Stimulated activated CD4-positive, alpha-beta T cell treated with anti-CD3 and anti-CD28 coated beads, Interleukin-1b, Interleukin-23, amount 100 ng/mL, for 4 hours (primary cell): ENCODE measurements around the gene SLC9A4.

Source experiments
- DNase-seq, 2 donors: peaks; one replicate each; pipeline ENCODE4 v3.0.0-alpha.2; 2020; ENCODE audit warnings: low read depth in 2 of 2

The SLC9A4 gene

GRCh38 chr2:102451968-102452367, 21.1 kb upstream of the SLC9A4 start:
- no peak for DNase-seq

DNA sequence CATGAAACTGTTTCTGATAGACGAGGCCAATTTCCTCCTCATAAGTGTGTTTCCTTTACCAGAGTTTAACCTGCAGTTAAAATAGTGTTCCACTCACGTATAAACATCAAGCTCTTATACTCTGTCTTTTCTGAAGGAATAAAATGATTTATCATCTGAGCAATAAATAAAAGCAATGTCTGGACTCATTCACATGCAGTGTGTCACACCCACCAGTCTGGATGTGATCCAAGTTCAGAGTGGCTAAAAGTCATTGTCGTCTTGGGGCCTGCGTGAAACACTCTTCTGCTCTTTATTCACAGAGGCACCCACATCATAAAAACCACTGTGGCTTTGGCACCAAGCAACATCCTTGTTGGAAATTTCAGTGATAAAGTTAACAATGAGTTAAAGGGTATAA, 19.5 kb upstream of the SLC9A4 start:
- DNase-seq = no peak

- no peak for DNase-seq
These were observed 17.9 kb upstream of the SLC9A4 start for GRCh38 chr2:102455061-102455670.

- DNase-seq = no peak
These were observed 12.6 kb upstream of the SLC9A4 start for GRCh38 chr2:102460467-102460866.

DNA sequence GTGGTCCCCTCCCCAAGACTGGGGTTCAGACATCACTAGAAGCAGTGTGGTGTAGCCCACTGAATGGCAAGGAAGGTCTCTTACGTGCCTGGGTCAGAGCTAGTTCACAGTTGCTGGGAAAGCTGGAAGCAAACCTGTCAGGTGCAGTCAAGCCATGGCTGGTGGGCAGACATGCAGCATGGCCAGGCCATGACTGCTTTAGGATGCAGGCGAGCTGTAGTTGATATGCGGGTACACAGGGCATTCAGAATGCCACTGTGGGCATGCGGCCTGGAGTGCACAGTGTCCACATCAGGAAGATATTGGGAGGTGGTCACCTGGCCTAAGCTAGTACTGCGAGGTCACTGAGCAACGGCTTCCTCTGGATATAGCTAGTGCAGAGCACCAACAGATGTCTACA, 11.8 kb upstream of the SLC9A4 start:
- no peak for DNase-seq

GRCh38 chr2:102463160-102463559, 9.9 kb upstream of the SLC9A4 start:
- DNase-seq = no peak

DNA sequence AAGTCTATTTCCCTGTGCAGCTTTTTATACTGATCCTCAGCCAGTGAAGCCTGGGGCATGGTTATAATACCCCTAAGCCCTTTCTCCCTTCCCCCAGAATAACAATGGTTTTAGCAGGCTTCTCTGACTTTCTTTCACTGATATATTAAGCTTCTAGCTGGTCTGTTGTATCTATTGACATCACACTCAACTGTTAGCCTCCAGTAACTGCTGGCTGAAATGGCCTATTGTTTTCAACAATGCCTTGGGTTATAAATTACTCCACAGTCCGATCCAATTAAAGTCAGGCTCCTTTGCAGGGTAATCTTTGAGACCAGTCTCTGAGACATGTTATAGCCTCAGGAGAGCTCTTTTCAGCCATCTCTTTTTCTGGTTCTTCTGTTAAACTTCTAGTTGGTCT, 2.9 kb upstream of the SLC9A4 start:
- DNase-seq = no peak

DNA sequence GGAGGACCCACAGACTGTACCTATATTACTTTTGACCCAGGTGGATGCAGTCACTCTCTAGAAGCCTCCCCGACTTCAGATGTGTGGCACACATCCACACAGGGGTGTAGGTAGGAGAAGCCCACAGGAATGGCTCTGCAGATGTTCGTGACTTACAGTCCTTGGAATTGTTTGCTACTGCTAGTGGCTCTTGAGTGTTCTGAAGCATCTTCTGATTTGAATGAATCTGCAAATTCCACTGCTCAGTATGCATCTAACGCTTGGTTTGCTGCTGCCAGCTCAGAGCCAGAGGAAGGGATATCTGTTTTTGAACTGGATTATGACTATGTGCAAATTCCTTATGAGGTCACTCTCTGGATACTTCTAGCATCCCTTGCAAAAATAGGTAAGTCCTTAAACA, 605 bp downstream of the SLC9A4 start:
- no peak for DNase-seq

DNA sequence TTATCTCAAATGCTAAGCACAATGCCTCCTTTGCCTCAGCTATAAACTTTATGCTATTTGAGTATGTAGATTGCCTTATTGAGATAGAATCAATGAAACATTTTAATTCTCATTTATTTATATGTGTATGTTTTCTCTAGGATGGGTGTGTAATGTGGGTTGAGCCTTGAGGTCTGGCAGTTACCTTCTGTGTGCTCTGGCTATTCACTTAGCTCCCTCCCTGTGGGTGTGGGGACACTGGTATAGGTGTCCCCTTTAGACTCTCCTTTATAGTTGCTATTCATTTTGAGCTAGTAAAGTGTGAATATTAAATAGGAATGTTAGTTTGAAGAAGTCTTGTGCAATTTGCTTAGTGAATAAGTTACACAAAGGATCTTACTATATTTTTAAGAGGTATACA, 1.8 kb downstream of the SLC9A4 start:
- no peak for DNase-seq

DNA sequence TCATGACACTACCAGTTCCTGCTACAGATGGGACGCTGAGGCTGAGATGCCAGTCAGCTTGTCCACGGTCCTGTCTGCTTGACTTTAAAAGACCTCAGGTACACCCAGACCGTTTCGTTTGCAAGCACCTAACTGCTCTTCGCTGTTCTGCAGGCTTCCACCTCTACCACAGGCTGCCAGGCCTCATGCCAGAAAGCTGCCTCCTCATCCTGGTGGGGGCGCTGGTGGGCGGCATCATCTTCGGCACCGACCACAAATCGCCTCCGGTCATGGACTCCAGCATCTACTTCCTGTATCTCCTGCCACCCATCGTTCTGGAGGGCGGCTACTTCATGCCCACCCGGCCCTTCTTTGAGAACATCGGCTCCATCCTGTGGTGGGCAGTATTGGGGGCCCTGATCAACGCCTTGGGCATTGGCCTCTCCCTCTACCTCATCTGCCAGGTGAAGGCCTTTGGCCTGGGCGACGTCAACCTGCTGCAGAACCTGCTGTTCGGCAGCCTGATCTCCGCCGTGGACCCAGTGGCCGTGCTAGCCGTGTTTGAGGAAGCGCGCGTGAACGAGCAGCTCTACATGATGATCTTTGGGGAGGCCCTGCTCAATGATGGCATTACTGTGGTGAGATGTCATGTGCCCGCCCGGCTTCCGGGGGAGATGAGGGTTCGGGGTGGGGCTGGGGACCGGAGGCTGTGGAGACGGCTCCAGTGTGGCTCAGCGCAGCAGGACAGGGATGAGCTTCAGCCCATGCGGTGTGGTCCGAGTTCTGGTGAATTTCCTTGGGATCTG, 5.9 kb downstream of the SLC9A4 start:
- no peak for DNase-seq

GRCh38 chr2:102480285-102481195, 7.5 kb downstream of the SLC9A4 start:
- DNase-seq = no peak

GRCh38 chr2:102481931-102482330, 8.9 kb downstream of the SLC9A4 start:
- DNase-seq = no peak

DNA sequence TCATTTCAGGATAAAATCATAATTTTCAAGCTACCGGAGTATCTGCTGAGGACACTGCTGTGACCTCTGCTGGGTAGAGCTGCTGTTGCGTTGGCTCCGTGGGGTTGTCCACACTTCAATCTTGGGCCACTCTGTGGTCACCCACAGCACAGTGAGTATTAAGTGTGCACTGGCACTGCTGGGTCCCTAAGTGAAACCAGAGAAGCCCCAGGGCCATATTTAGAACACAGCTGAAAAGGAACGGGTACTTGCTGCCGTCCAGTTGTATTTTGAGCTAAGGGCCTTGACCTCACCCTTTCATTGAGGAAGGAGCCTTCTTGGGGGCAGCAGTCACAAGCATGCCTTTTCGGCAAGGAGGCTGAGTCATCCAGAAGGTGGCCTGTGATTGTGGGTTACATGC, 10.1 kb downstream of the SLC9A4 start:
- no peak for DNase-seq

GRCh38 chr2:102484310-102485061, 11.5 kb downstream of the SLC9A4 start:
- no peak for DNase-seq

GRCh38 chr2:102485147-102485785, 12.2 kb downstream of the SLC9A4 start:
- DNase-seq = no peak

GRCh38 chr2:102486941-102487702, 14.1 kb downstream of the SLC9A4 start:
- no peak for DNase-seq

- no peak for DNase-seq
These were observed 14.9 kb downstream of the SLC9A4 start for GRCh38 chr2:102487761-102488462.

DNA sequence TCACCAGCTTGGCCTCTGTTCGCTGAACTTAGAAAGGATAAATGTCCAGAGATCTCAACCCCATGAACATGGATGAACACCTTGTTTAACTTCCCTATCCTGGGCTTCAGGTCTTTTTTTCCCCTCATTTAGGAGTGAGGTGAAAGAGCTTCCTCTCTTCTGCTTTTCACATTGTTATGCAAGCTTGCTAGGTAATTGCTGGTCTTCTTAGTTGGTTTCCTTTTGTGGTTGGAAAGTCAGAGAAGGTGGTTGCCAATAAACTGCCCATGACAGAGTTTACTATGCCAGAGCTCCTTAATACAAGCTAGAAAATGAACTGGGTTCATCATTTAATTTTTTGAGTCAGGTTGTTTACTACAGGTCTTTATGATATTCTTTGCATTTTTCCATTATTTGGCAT, 16.6 kb downstream of the SLC9A4 start:
- DNase-seq = no peak

DNA sequence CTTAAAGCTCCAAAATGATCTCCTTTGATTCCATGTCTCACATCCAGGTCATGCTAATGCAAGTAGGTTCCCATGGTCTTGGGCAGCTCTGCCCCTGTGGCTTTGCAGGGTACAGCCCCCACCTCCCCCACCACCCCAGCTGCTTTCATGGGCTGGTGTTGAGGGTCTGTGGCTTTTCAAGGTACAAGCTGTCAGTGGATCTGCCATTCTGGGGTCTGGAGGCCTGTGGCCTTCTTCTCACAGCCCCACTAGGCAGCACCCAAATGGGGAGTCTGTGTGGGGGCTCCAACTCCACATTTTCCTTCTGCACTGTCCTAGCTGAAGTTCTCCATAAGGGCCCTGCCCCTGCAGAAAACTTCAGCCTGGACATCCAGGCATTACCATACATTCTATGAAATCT, 19.0 kb downstream of the SLC9A4 start:
- no peak for DNase-seq

DNA sequence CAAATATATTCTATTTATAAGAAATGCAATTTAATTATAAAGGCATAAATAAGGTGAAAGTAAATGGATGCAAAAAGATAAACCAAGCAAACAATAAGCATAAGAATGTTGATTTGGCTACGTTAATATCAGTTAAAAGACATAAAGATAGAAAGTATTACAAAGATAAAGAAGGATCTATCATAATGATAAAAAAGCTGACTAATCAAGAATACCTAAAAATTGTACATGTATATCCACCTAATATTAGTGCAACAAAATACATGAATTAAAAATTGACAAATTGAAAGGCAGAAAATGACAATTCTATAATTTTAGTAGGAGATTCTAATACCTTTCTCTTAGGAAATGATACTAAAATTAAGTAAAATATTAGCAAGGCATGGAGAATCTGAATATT, 21.5 kb downstream of the SLC9A4 start:
- DNase-seq = no peak
